GM23338 (cell line): ENCODE results near the gene SMPDL3B. TPM values are rescaled to one million over a fixed set of nuclear protein-coding genes. Genes with fewer than 3 reads are reported as not detected.

Source experiments
- ATAC-seq: fragments of 200-7000 bp; cut with Tn5 transposase; 3 replicates; pipeline ENCODE4 v1.9.1; 2020
- DNase-seq: peaks from one replicate; pipeline ENCODE4 v3.0.0-alpha.2; 2015; ENCODE audit warnings: low spot score
- H2AFZ ChIP-seq: fragments of 200-600 bp; sonication (generic); 2 replicates; pipeline ENCODE4 v1.8.0; 2016; ENCODE audit warnings: antibody characterized with exemption, mild to moderate bottlenecking, moderate library complexity
- H3F3A ChIP-seq: fragments of 200-600 bp; sonication (generic); replicated peaks from 2 replicates; pipeline ENCODE4 v1.8.0; 2017; ENCODE audit warnings: antibody characterized with exemption, mixed run types, low read depth
- H3K27ac ChIP-seq: fragments of 200-600 bp; sonication (generic); 2 replicates; pipeline ENCODE4 v1.6.1; 2016; ENCODE audit warnings: low read depth
- H3K27me3 ChIP-seq: fragments of 200-600 bp; sonication (generic); 2 replicates; pipeline ENCODE4 v1.8.0; 2016; ENCODE audit warnings: mild to moderate bottlenecking, mixed run types, moderate library complexity; ENCODE audit not compliant: insufficient read depth
- H3K36me3 ChIP-seq: fragments of 200-600 bp; sonication (generic); 2 replicates; pipeline ENCODE4 v1.8.0; 2016; ENCODE audit warnings: mild to moderate bottlenecking; ENCODE audit not compliant: insufficient read depth
- H3K4me1 ChIP-seq: fragments of 200-600 bp; sonication (generic); 2 replicates; pipeline ENCODE4 v1.8.0; 2016; ENCODE audit warnings: mild to moderate bottlenecking, moderate library complexity; ENCODE audit not compliant: insufficient read depth
- H3K4me2 ChIP-seq: fragments of 200-600 bp; sonication (generic); 2 replicates; pipeline ENCODE4 v1.7.1; 2017; ENCODE audit warnings: mixed run types
- H3K4me3 ChIP-seq: fragments of 200-600 bp; sonication (generic); 2 replicates; pipeline ENCODE4 v1.6.1; 2016; ENCODE audit warnings: mixed run types
- H3K79me2 ChIP-seq: fragments of 200-600 bp; sonication (generic); replicated peaks from 2 replicates; pipeline ENCODE4 v1.8.0; 2017; ENCODE audit warnings: mild to moderate bottlenecking; ENCODE audit not compliant: insufficient read depth
- H3K9me2 ChIP-seq: fragments of 200-600 bp; sonication (generic); 2 replicates; pipeline ENCODE4 v1.8.0; 2017; ENCODE audit not compliant: insufficient read depth
- H4K20me1 ChIP-seq: fragments of 200-600 bp; sonication (generic); replicated peaks from 2 replicates; pipeline ENCODE4 v1.8.0; 2017; ENCODE audit warnings: mild to moderate bottlenecking; ENCODE audit not compliant: insufficient read depth
- H3K27ac Mint-ChIP-seq: 2 replicates; pipeline ENCODE4 v1.8.0; 2020; ENCODE audit warnings: inconsistent platforms, mild to moderate bottlenecking, moderate library complexity, mixed read lengths
- H3K27me3 Mint-ChIP-seq: 3 replicates; pipeline ENCODE4 v1.8.0; 2022; ENCODE audit warnings: low read depth, mild to moderate bottlenecking, moderate library complexity, mixed read lengths, inconsistent platforms; ENCODE audit not compliant: insufficient read depth, poor library complexity
- H3K36me3 Mint-ChIP-seq: 3 replicates; pipeline ENCODE4 v1.8.0; 2021; ENCODE audit warnings: low read depth, mild to moderate bottlenecking, inconsistent platforms, moderate library complexity, mixed read lengths
- H3K4me1 Mint-ChIP-seq: 3 replicates; pipeline ENCODE4 v1.8.0; 2020; ENCODE audit warnings: mild to moderate bottlenecking, inconsistent platforms, mixed read lengths
- H3K4me3 Mint-ChIP-seq: 3 replicates; pipeline ENCODE4 v1.8.0; 2021; ENCODE audit warnings: moderate library complexity, mild to moderate bottlenecking, inconsistent platforms, mixed read lengths
- H3K9me3 Mint-ChIP-seq: 3 replicates; pipeline ENCODE4 v1.8.0; 2020; ENCODE audit warnings: moderate library complexity, mild to moderate bottlenecking, inconsistent platforms, mixed read lengths
- CREB1 ChIP-seq: fragments of 250-450 bp; sonication (Bioruptor Pico); IDR thresholded peaks from 2 replicates; pipeline ENCODE4 v1.5.0; 2020; ENCODE audit warnings: low read depth, mild to moderate bottlenecking, moderate library complexity
- ETS1 ChIP-seq: IDR thresholded peaks from 2 replicates; pipeline ENCODE4 v1.6.1; 2016; ENCODE audit warnings: antibody characterized with exemption
- EZH2phosphoT487 ChIP-seq: fragments of 200-600 bp; sonication (generic); IDR thresholded peaks from one replicate; pipeline ENCODE4 v1.8.1; 2018; ENCODE audit warnings: antibody characterized with exemption; ENCODE audit not compliant: unreplicated experiment
- NANOG ChIP-seq: IDR thresholded peaks from 2 replicates; pipeline ENCODE4 v1.6.1; 2016; ENCODE audit warnings: antibody characterized with exemption, borderline replicate concordance
- REST ChIP-seq: IDR thresholded peaks from one replicate; pipeline ENCODE4 v1.6.1; 2018; ENCODE audit warnings: antibody characterized with exemption; ENCODE audit not compliant: unreplicated experiment
- STAT1 ChIP-seq: IDR thresholded peaks from one replicate; pipeline ENCODE4 v1.6.1; 2016; ENCODE audit warnings: antibody characterized with exemption; ENCODE audit not compliant: unreplicated experiment
- ZNF114 ChIP-seq: fragments of 250-450 bp; sonication (Bioruptor Pico); IDR thresholded peaks from 2 replicates; pipeline ENCODE4 v1.5.0; 2020; ENCODE audit warnings: mild to moderate bottlenecking, moderate library complexity
- ZNF462 ChIP-seq: fragments of 250-450 bp; sonication (Bioruptor Pico); IDR thresholded peaks from 2 replicates; pipeline ENCODE4 v1.5.0; 2020; ENCODE audit warnings: mild to moderate bottlenecking, moderate library complexity
- polyA plus RNA-seq: library from polyadenylated mRNA; unstranded; fragments of >200 nt; fragmentation: Nextera tagmentation; extraction: Ambion mirVana; gene quantifications from 2 replicates; pipeline ENCODE4 v1.2.1, GENCODE V29; 2016
- total RNA-seq: library from RNA; depleted of rRNA; stranded (reverse); fragments of >200 nt; shearing (Covaris generic); gene quantifications from 2 replicates; pipeline ENCODE4 v1.2.3, GENCODE V29; 2014

SMPDL3B gene
- total and polyA plus RNA-seq, 2 experiments from 2014 or later = 39.5 to 83.1 TPM

GRCh38 chr1:27992276-27992675 is 57.5 kb downstream of the SMPDL3B start (continued):
- TF ChIP-seq STAT1 = no peak
- TF ChIP-seq CREB1 (CRISPR knock-in tag) = no peak
- TF ChIP-seq NANOG = no peak
- no peak for TF ChIP-seq ZNF114 (CRISPR knock-in tag)
- TF ChIP-seq ETS1 = no peak

GRCh38 chr1:27993241-27993640 is 58.4 kb downstream of the SMPDL3B start:
- H3K9me3 Mint-ChIP-seq = no peaks in the 10 kb centered on the region
- H3K27ac Mint-ChIP-seq = no peak overlapping the region
- no peak overlapping the region for H3K4me2 ChIP-seq
- H3K36me3 Mint-ChIP-seq = peaks cover 51% of the 10 kb centered on the region
- H3K27me3 ChIP-seq = no peaks in the 10 kb centered on the region
- no peaks in the 10 kb centered on the region for H3K4me1 Mint-ChIP-seq
- H2AFZ ChIP-seq = no peak overlapping the region
- no peaks in the 10 kb centered on the region for H3F3A ChIP-seq
- ATAC-seq (no peak), DNase-seq (no peak)
- H3K4me3 ChIP-seq = no peak overlapping the region
- no peaks in the 10 kb centered on the region for H3K9me2 ChIP-seq
- no peaks in the 10 kb centered on the region for H3K79me2 ChIP-seq
- TF ChIP-seq ZNF462 (CRISPR knock-in tag) (no peak), CREB1 (CRISPR knock-in tag) (no peak), REST (no peak), EZH2phosphoT487 (no peak)
- peaks cover 30% of the 10 kb centered on the region; the same call in 1 of the 2 replicates for H3K36me3 ChIP-seq
- no peak overlapping the region for H3K27ac ChIP-seq
- no peaks in the 10 kb centered on the region for H3K4me1 ChIP-seq
- no peak overlapping the region for H3K4me3 Mint-ChIP-seq
- H3K27me3 Mint-ChIP-seq = no peaks in the 10 kb centered on the region
- H4K20me1 ChIP-seq = no peaks in the 10 kb centered on the region; the same call in 1 of the 2 replicates
